Measurements from ENCODE around the gene MRPS14. TPM values are rescaled to one million over a fixed set of nuclear protein-coding genes. Genes with fewer than 3 reads are reported as not detected.

MRPS14 gene
- total and polyA plus RNA-seq, 2 of the 4 experiments (the other 2 are of a cell fraction), result 22.0 to 23.1 TPM

- Histone ChIP-seq H3K36me3 (ENCODE audit: control insufficient read depth, insufficient read depth, low read length) (no peaks in the 10 kb centered on the region), H4K91ac (ENCODE audit: insufficient read depth, low read depth, low read length) (no peak overlapping the region), H3K4ac (ENCODE audit: low read depth, low read length) (no peak overlapping the region), H2BK20ac (ENCODE audit: low read depth, low read length) (no peak overlapping the region), H2BK120ac (ENCODE audit: low read depth, low read length) (no peak overlapping the region), H4K20me1 (ENCODE audit: insufficient read depth, low read length) (no peaks in the 10 kb centered on the region), H3K9me3 (ENCODE audit: control insufficient read depth, insufficient read depth, low read length) (no peaks in the 10 kb centered on the region), H3K79me1 (ENCODE audit: low read depth in 1 of 2, low read length in 2 of 2) (no peaks in the 10 kb centered on the region), H3K27ac (ENCODE audit: insufficient read depth, low read length) (no peak overlapping the region), H3K56ac (ENCODE audit: extremely low read depth, insufficient read depth, low read length) (no peak overlapping the region), H3K23ac (ENCODE audit: low read depth, low read length) (no peak overlapping the region), H3K4me2 (ENCODE audit: low read depth, low read length) (no peak overlapping the region), H4K5ac (ENCODE audit: low read depth, low read length) (no peak overlapping the region), H3K9ac (ENCODE audit: low read depth, low read length) (no peak overlapping the region), H4K8ac (ENCODE audit: low read depth in 2 of 2, low read length in 2 of 2) (no peak overlapping the region), H2AK9ac (replicated peaks; ENCODE audit: low read depth, low read length, poor library complexity) (no peak overlapping the region), H2AFZ (replicated peaks; ENCODE audit: low read length, poor library complexity) (no peak overlapping the region), H3K4me3 (ENCODE audit: insufficient read depth, low read depth, low read length) (no peak overlapping the region), H3K14ac (replicated peaks; ENCODE audit: low read depth, low read length) (no peak overlapping the region), H3K9me1 (ENCODE audit: insufficient read depth, low read length) (no peaks in the 10 kb centered on the region), H3K4me1 (ENCODE audit: control insufficient read depth, insufficient read depth, low read length) (no peaks in the 10 kb centered on the region), H3K27me3 (ENCODE audit: control insufficient read depth, insufficient read depth, low read length) (no peaks in the 10 kb centered on the region; the same call in 1 of the 2 replicates), H2BK15ac (ENCODE audit: low read depth, low read length) (no peak overlapping the region), H3K18ac (ENCODE audit: low read depth, low read length) (no peak overlapping the region), H2AK5ac (ENCODE audit: low read depth, low read length) (no peak overlapping the region), H2BK5ac (ENCODE audit: low read depth, low read length, poor library complexity, severe bottlenecking) (no peak overlapping the region)
- no TSS peak for BruUV-seq (replicated peaks)
- DNase-seq, result no peak
- ATAC-seq (ENCODE audit: low read depth), result no peak
- ChIA-PET CTCF (no interaction called here), POLR2A (ENCODE audit: unreplicated experiment) (no interaction called here)
- intact Hi-C loops (cut with micrococcal nuclease), result no loop called here
- dilution Hi-C loops (cut with HindIII; ENCODE audit: low sequenced_read_pairs, unreplicated experiment), result no loop called here
- in situ Hi-C loops (cut with MboI; ENCODE audit: low sequenced_read_pairs), result no loop called here
- no CpG with 5 or more reads among the region's 19 CpGs for WGBS, 2 experiments (ENCODE audit: extremely low coverage in 2 of 2, insufficient read length in 1 of 2)
- TF ChIP-seq RFX5 (IDR thresholded peaks at IDR 0.05; ENCODE audit: low read depth, low read length) (no peak), CTCF (conservative IDR thresholded peaks at IDR 0.05; ENCODE audit: low read depth, low read length) (no peak), RCOR1 (IDR thresholded peaks at IDR 0.05; ENCODE audit: insufficient replicate concordance, low read length) (no peak)
Observed at GRCh38 chr1:175043824-175044223, 20.6 kb upstream of the MRPS14 start.

All from IMR-90 (cell line).